HepG2 (cell line): ENCODE data around the gene CACNA1D. TPM values are rescaled to one million over a fixed set of nuclear protein-coding genes. Genes with fewer than 3 reads are reported as not detected.
A peak's percentile ranks its signal among the peaks of the same experiment; 100 is the strongest.

Experiments used
- ATAC-seq: fragments of 200-7000 bp; cut with Tn5 transposase; 3 replicates; pipeline ENCODE4 v1.9.1; 2020; ENCODE audit warnings: mild to moderate bottlenecking, moderate library complexity
- BruUV-seq: library from RNA; stranded (reverse); fragments of 400-500 nt; replicated peaks from 2 replicates; lab custom pipeline; 2021; lab: Mats Ljungman, UMichigan
- CTCF ChIA-PET: fragments of 300-600 bp; formaldehyde crosslinking; extraction: SDS; loops from one replicate; lab custom pipeline; 2021; ENCODE audit warnings: low total read pairs, inconsistent platforms, low intra/inter-chr PET ratio; lab: Yijun Ruan, JAX
- POLR2A ChIA-PET: fragments of 350-600 bp; sonication (Branson Sonifier 250); formaldehyde crosslinking; loops from one replicate; lab custom pipeline; 2020; ENCODE audit warnings: antibody characterized with exemption, inconsistent platforms; lab: Yijun Ruan, JAX
- DNase-seq: peaks from one replicate; pipeline ENCODE4 v3.0.0-alpha.2; 2015; ENCODE audit warnings: low spot score
- FAIRE-seq: peaks from 3 replicates; lab custom pipeline; 2011; peaks lifted over from hg19 to GRCh38; lab: Jason Lieb, UNC
- H2AFZ ChIP-seq: one replicate; pipeline ENCODE4 v1.6.1; 2011; ENCODE audit warnings: low read length, inconsistent platforms
- H3K27ac ChIP-seq: fragments of 300-600 bp; 3 replicates; pipeline ENCODE4 v1.8.0; 2011; ENCODE audit warnings: mixed run types, mild to moderate bottlenecking, mixed read lengths, low read length, inconsistent platforms; ENCODE audit not compliant: insufficient read depth; ENCODE audit errors: extremely low read length
- H3K27me3 ChIP-seq, 2 experiments: fragments of 200-600 bp in 1 of 2; 2 replicates in 1 of 2; 3 replicates in 1 of 2; pipeline versions ENCODE4 v1.6.0 to v1.8.0; 2011; ENCODE audit warnings: low read length in 2 of 2, mild to moderate bottlenecking in 2 of 2, moderate library complexity in 2 of 2, inconsistent platforms in 1 of 2; ENCODE audit not compliant: insufficient read depth in 2 of 2, control insufficient read depth in 1 of 2
- H3K36me3 ChIP-seq, 2 experiments: fragments of 200-600 bp in 1 of 2; replicated peaks in 1 of 2; 2 replicates in 1 of 2; 3 replicates in 1 of 2; pipeline versions ENCODE4 v1.5.1 to v1.8.0; 2011; ENCODE audit warnings: low read length in 2 of 2, inconsistent platforms in 1 of 2; ENCODE audit not compliant: insufficient read depth in 2 of 2, control insufficient read depth in 1 of 2
- H3K4me1 ChIP-seq: 2 replicates; pipeline ENCODE4 v1.5.1; 2012; ENCODE audit warnings: low read length, inconsistent platforms; ENCODE audit not compliant: insufficient read depth
- H3K4me2 ChIP-seq: 2 replicates; pipeline ENCODE4 v1.6.0; 2011; ENCODE audit warnings: low read depth, low read length, inconsistent platforms
- H3K4me3 ChIP-seq, 3 experiments: fragments of 200-600 bp in 1 of 3; sonication (generic), shearing (Covaris generic) in 1 of 3; replicated peaks in 1 of 3; 2 replicates each; pipeline ENCODE4 v1.5.1; 2011 to 2016; ENCODE audit warnings: low read length in 3 of 3, inconsistent platforms in 2 of 3, low read depth in 2 of 3, mild to moderate bottlenecking in 2 of 3, control low read depth in 1 of 3, mixed read lengths in 1 of 3; ENCODE audit not compliant: insufficient read depth in 1 of 3
- H3K79me2 ChIP-seq: one replicate; pipeline ENCODE4 v1.6.1; 2011; ENCODE audit warnings: low read length, inconsistent platforms; ENCODE audit not compliant: insufficient read depth
- H3K9ac ChIP-seq: 2 replicates; pipeline ENCODE4 v1.6.0; 2011; ENCODE audit warnings: mild to moderate bottlenecking, low read depth, low read length, inconsistent platforms; ENCODE audit not compliant: insufficient read depth
- H3K9me3 ChIP-seq: 2 replicates; pipeline ENCODE4 v1.5.1; 2012; ENCODE audit warnings: mild to moderate bottlenecking, low read length
- H4K20me1 ChIP-seq: 2 replicates; pipeline ENCODE4 v1.6.0; 2011; ENCODE audit warnings: inconsistent platforms, mild to moderate bottlenecking, low read length, moderate library complexity; ENCODE audit not compliant: insufficient read depth
- ATF7 ChIP-seq, 2 experiments: fragments of 450-650 bp in 1 of 2; sonication (generic) in 1 of 2; formaldehyde crosslinking in 1 of 2; IDR thresholded peaks; 2 replicates each; pipeline versions ENCODE4 v1.4.0 to v1.6.1; 2016 to 2020; ENCODE audit warnings: antibody characterized with exemption in 1 of 2, mild to moderate bottlenecking in 1 of 2, missing genetic modification reagents in 1 of 2
- KLF16 ChIP-seq, 2 experiments: sonication (generic) in 1 of 2; formaldehyde crosslinking in 1 of 2; IDR thresholded peaks; 2 replicates each; pipeline versions ENCODE4 v1.6.1 to v1.8.0; 2016 to 2023; ENCODE audit warnings: missing genetic modification reagents in 2 of 2, missing compliant biosample characterization in 1 of 2
- NPAS2 ChIP-seq: sonication (generic); formaldehyde crosslinking; IDR thresholded peaks from 2 replicates; pipeline ENCODE4 v1.8.0; 2022; ENCODE audit warnings: mild to moderate bottlenecking, missing genetic modification reagents, borderline replicate concordance
- SIN3A ChIP-seq: IDR thresholded peaks from 2 replicates; pipeline ENCODE4 v1.6.1; 2011; ENCODE audit warnings: low read depth, mild to moderate bottlenecking, control low read depth, low read length, borderline replicate concordance
- ZNF225 ChIP-seq: sonication (generic); formaldehyde crosslinking; IDR thresholded peaks from 2 replicates; pipeline ENCODE4 v1.4.0; 2020; ENCODE audit warnings: mild to moderate bottlenecking, missing genetic modification reagents
- ZNF274 ChIP-seq: sonication (generic); formaldehyde crosslinking; IDR thresholded peaks from 2 replicates; pipeline ENCODE4 v1.5.1; 2020; ENCODE audit warnings: mild to moderate bottlenecking, missing genetic modification reagents
- ZNF557 ChIP-seq: sonication (generic); formaldehyde crosslinking; IDR thresholded peaks from 2 replicates; pipeline ENCODE4 v1.4.0; 2020; ENCODE audit warnings: missing genetic modification reagents
- ZNF768 ChIP-seq: sonication (generic); formaldehyde crosslinking; IDR thresholded peaks from 2 replicates; pipeline ENCODE4 v1.4.0; 2020; ENCODE audit warnings: missing genetic modification reagents
- WGBS: methylation state at CpG from one replicate; pipeline ENCODE4 v1.1.6; 2017; ENCODE audit warnings: low lambda C conversion rate; 5-methylcytosine and 5-hydroxymethylcytosine counted together
- in situ Hi-C: cut with HindIII; loops from 2 replicates; pipeline ENCODE4 v1.10.0; 2017; ENCODE audit warnings: low pct_unique_long_range_greater_than_20kb; ENCODE audit not compliant: extremely low pct_ligation_motif_present
- intact Hi-C: fragments of 100-400 bp; cut with micrococcal nuclease; formaldehyde crosslinking; loops from one replicate; pipeline ENCODE4 v1.10.0; 2022; ENCODE audit not compliant: unreplicated experiment
- polyA plus RNA-seq, 8 experiments: library from polyadenylated mRNA; depleted of rRNA in 3 of 8; stranded (reverse) in 7 of 8; unstranded in 1 of 8; fragments of >200 nt; fragmentation: Illumina TruSeq in 4 of 8; extraction: Trizol in 4 of 8; gene quantifications; 2 replicates each; pipeline versions ENCODE4 v1.2.1 to v1.2.3, GENCODE V29; 2011 to 2016; ENCODE audit warnings: low read depth in 4 of 8, missing spikeins in 1 of 8, mixed read lengths in 1 of 8; ENCODE audit not compliant: insufficient read depth in 1 of 8
- total RNA-seq, 5 experiments: library from RNA; depleted of rRNA; stranded (reverse); fragments of >200 nt; fragmentation: Illumina TruSeq; extraction: Trizol; gene quantifications; 2 replicates each; pipeline ENCODE4 v1.2.3, GENCODE V29; 2016; ENCODE audit warnings: low read depth in 1 of 5
- TF ChIP-seq, protein P1 (sequence below): sonication (generic); formaldehyde crosslinking; IDR thresholded peaks from 2 replicates; pipeline ENCODE4 v1.8.1; 2022; ENCODE audit warnings: mild to moderate bottlenecking, missing genetic modification reagents

The CACNA1D gene
- total and polyA plus RNA-seq, 2 of the 13 experiments (the other 11 are each of a cell fraction or from before 2014, with no cell fraction given) = 0.26 to 0.38 TPM

- H3K9me3 ChIP-seq = no peaks in the 10 kb centered on the region
- TF ChIP-seq ZNF225 (CRISPR knock-in tag) (no peak), ZNF274 (CRISPR knock-in tag) (no peak), ZNF557 (no peak), ZNF768 (no peak), NPAS2 (CRISPR knock-in tag) (no peak), KLF16 (CRISPR knock-in tag; IDR thresholded peaks at IDR 0.05) (no peak), SIN3A (no peak), ATF7 (IDR thresholded peaks at IDR 0.05) (peak; percentile 87), ATF7 (CRISPR knock-in tag; IDR thresholded peaks at IDR 0.05) (no peak)
- TF ChIP-seq, protein P1, sequence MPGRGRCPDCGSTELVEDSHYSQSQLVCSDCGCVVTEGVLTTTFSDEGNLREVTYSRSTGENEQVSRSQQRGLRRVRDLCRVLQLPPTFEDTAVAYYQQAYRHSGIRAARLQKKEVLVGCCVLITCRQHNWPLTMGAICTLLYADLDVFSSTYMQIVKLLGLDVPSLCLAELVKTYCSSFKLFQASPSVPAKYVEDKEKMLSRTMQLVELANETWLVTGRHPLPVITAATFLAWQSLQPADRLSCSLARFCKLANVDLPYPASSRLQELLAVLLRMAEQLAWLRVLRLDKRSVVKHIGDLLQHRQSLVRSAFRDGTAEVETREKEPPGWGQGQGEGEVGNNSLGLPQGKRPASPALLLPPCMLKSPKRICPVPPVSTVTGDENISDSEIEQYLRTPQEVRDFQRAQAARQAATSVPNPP (CRISPR knock-in tag) = no peak
- TF ChIP-seq, all 625 proteins: peak for 1
- 26% methylated on average over 3 of the region's 3 CpGs for WGBS
- Histone ChIP-seq H3K4me1 (no peaks in the 10 kb centered on the region), H3K36me3 (no peaks in the 10 kb centered on the region), H3K27ac (no peak overlapping the region), H3K4me2 (no peak overlapping the region), H2AFZ (no peak overlapping the region), H3K4me3 (no peak overlapping the region), H3K79me2 (no peaks in the 10 kb centered on the region), H4K20me1 (no peaks in the 10 kb centered on the region), H3K9ac (no peak overlapping the region), H3K27me3 (no peaks in the 10 kb centered on the region)
- ChIA-PET POLR2A (no interaction called here), CTCF (no interaction called here)
- in situ Hi-C loops (no loop called here), intact Hi-C loops (no loop called here)
- DNase-seq (no peak), FAIRE-seq (no peak), ATAC-seq (no peak)
- no TSS peak for BruUV-seq
Observed at GRCh38 chr3:53794597-53794996, 300.2 kb downstream of the CACNA1D start.
